ENCODE data around the gene UQCR10. TPM values are rescaled to one million over a fixed set of nuclear protein-coding genes. Genes with fewer than 3 reads are reported as not detected.

The UQCR10 gene
- total RNA-seq, 1 experiment from 2014 or later, result 147 TPM

GRCh38 chr22:29815580-29815979, 48.4 kb downstream of the UQCR10 start:
- no peak overlapping the region for H3K27ac Mint-ChIP-seq (ENCODE audit: unreplicated experiment)
- H3K9me3 Mint-ChIP-seq (ENCODE audit: unreplicated experiment), result no peaks in the 10 kb centered on the region
- Histone ChIP-seq H3K4me1 (peaks cover 8% of the 10 kb centered on the region), H3K9me3 (no peaks in the 10 kb centered on the region), H3K4me3 (ENCODE audit: low read depth, low read length) (no peak overlapping the region), H3K27me3 (replicated peaks; ENCODE audit: control insufficient read depth, insufficient read depth, low read length) (no peaks in the 10 kb centered on the region), H3K36me3 (ENCODE audit: control insufficient read depth, insufficient read depth, low read length) (peaks cover 1% of the 10 kb centered on the region; the same call in 1 of the 2 replicates)
- no TSS peak for BruUV-seq (replicated peaks)
- intact Hi-C loops (cut with micrococcal nuclease; ENCODE audit: unreplicated experiment), result no loop called here
- ChIA-PET POLR2A (no interaction called here), CTCF (no interaction called here)
- TF ChIP-seq CTCF (IDR thresholded peaks at IDR 0.05; ENCODE audit: insufficient read depth in 1 of 2, low read depth in 1 of 2, low read length in 1 of 2, severe bottlenecking in 1 of 2, unreplicated experiment in 1 of 2), result no peak
- no peak for DNase-seq
- peaks cover 59% of the 10 kb centered on the region for H3K36me3 Mint-ChIP-seq (ENCODE audit: insufficient read depth, unreplicated experiment)
- H3K4me1 Mint-ChIP-seq (ENCODE audit: low read depth, unreplicated experiment), result peaks cover 33% of the 10 kb centered on the region
- no peaks in the 10 kb centered on the region for H3K27me3 Mint-ChIP-seq (ENCODE audit: insufficient read depth, unreplicated experiment)
- no peak overlapping the region for H3K4me3 Mint-ChIP-seq (ENCODE audit: unreplicated experiment)

- no peak overlapping the region for H3K4me3 ChIP-seq (ENCODE audit: low read depth, low read length)
- H3K4me1 ChIP-seq, result peaks cover 5% of the 10 kb centered on the region
- H3K9me3 ChIP-seq, result no peaks in the 10 kb centered on the region
- TF ChIP-seq CTCF (IDR thresholded peaks at IDR 0.05; ENCODE audit: insufficient read depth in 1 of 2, low read depth in 1 of 2, low read length in 1 of 2, severe bottlenecking in 1 of 2, unreplicated experiment in 1 of 2), result no peak
- intact Hi-C loops (cut with micrococcal nuclease; ENCODE audit: unreplicated experiment), result no loop called here
- Mint-ChIP-seq H3K27me3 (ENCODE audit: insufficient read depth, unreplicated experiment) (no peaks in the 10 kb centered on the region), H3K9me3 (ENCODE audit: unreplicated experiment) (no peaks in the 10 kb centered on the region), H3K36me3 (ENCODE audit: insufficient read depth, unreplicated experiment) (peaks cover 62% of the 10 kb centered on the region), H3K4me3 (ENCODE audit: unreplicated experiment) (no peak overlapping the region), H3K4me1 (ENCODE audit: low read depth, unreplicated experiment) (peaks cover 31% of the 10 kb centered on the region), H3K27ac (ENCODE audit: unreplicated experiment) (no peak overlapping the region)
- BruUV-seq (replicated peaks), result no TSS peak
- DNase-seq, result no peak
- ChIA-PET POLR2A (no interaction called here), CTCF (interaction anchor here (1.3 kb wide), 1 partner anchor 189 kb away, joined by 3 read pairs; no protein-coding TSS in a partner anchor)
- H3K27me3 ChIP-seq (replicated peaks; ENCODE audit: control insufficient read depth, insufficient read depth, low read length), result no peaks in the 10 kb centered on the region
- H3K36me3 ChIP-seq (ENCODE audit: control insufficient read depth, insufficient read depth, low read length), result peaks cover 1% of the 10 kb centered on the region; the same call in 1 of the 2 replicates
Measured at GRCh38 chr22:29816128-29816527, 49.0 kb downstream of the UQCR10 start.

- Mint-ChIP-seq H3K27ac (ENCODE audit: unreplicated experiment) (no peak overlapping the region), H3K27me3 (ENCODE audit: insufficient read depth, unreplicated experiment) (no peaks in the 10 kb centered on the region), H3K9me3 (ENCODE audit: unreplicated experiment) (no peaks in the 10 kb centered on the region), H3K4me3 (ENCODE audit: unreplicated experiment) (no peak overlapping the region), H3K4me1 (ENCODE audit: low read depth, unreplicated experiment) (peaks cover 27% of the 10 kb centered on the region), H3K36me3 (ENCODE audit: insufficient read depth, unreplicated experiment) (peaks cover 62% of the 10 kb centered on the region)
- peaks cover 1% of the 10 kb centered on the region for H3K4me1 ChIP-seq
- no peak overlapping the region for H3K4me3 ChIP-seq (ENCODE audit: low read depth, low read length)
- ChIA-PET CTCF (interaction anchor here (1.3 kb wide), 1 partner anchor 189 kb away, joined by 3 read pairs; no protein-coding TSS in a partner anchor), POLR2A (no interaction called here)
- no peak for TF ChIP-seq CTCF (IDR thresholded peaks at IDR 0.05; ENCODE audit: insufficient read depth in 1 of 2, low read depth in 1 of 2, low read length in 1 of 2, severe bottlenecking in 1 of 2, unreplicated experiment in 1 of 2)
- no peaks in the 10 kb centered on the region for H3K9me3 ChIP-seq
- DNase-seq, result no peak
- H3K36me3 ChIP-seq (ENCODE audit: control insufficient read depth, insufficient read depth, low read length), result peaks cover 1% of the 10 kb centered on the region; the same call in 1 of the 2 replicates
- intact Hi-C loops (cut with micrococcal nuclease; ENCODE audit: unreplicated experiment), result no loop called here
- H3K27me3 ChIP-seq (replicated peaks; ENCODE audit: control insufficient read depth, insufficient read depth, low read length), result no peaks in the 10 kb centered on the region
- no TSS peak for BruUV-seq (replicated peaks)
Measured at GRCh38 chr22:29816539-29816938, 49.4 kb downstream of the UQCR10 start.
